Activated CD8-positive, alpha-beta memory T cell treated with anti-CD3 and anti-CD28 coated beads for 1 hour (primary cell): ENCODE measurements around the gene TRAK1.

ENCODE experiments used
- DNase-seq, 2 donors: peaks; one replicate each; pipeline ENCODE4 v3.0.0-alpha.2; 2020; ENCODE audit warnings: low read depth in 1 of 2; ENCODE audit errors: extremely low read depth in 1 of 2

The TRAK1 gene

GRCh38 chr3:42228796-42229195, 137.6 kb downstream of the TRAK1 start:
- no peak for DNase-seq

GRCh38 chr3:42229266-42229941, 138.2 kb downstream of the TRAK1 start:
- DNase-seq, result no peak

- no peak for DNase-seq
Observed at GRCh38 chr3:42229942-42230688, 139.0 kb downstream of the TRAK1 start.

GRCh38 chr3:42230860-42231259, 139.7 kb downstream of the TRAK1 start:
- DNase-seq, result no peak

GRCh38 chr3:42235532-42235931, 144.4 kb downstream of the TRAK1 start:
- DNase-seq, result no peak

GRCh38 chr3:42236611-42237010, 145.5 kb downstream of the TRAK1 start:
- no peak for DNase-seq

- no peak for DNase-seq
Observed at GRCh38 chr3:42246091-42246490, 154.9 kb downstream of the TRAK1 start.

- DNase-seq, result peak; percentile 24
Observed at GRCh38 chr3:42247576-42248027, 156.4 kb downstream of the TRAK1 start.

GRCh38 chr3:42250761-42251160, 159.6 kb downstream of the TRAK1 start:
- no peak for DNase-seq

- DNase-seq, result no peak
Observed at GRCh38 chr3:42254566-42254965, 163.4 kb downstream of the TRAK1 start.

GRCh38 chr3:42256135-42256819, 165.1 kb downstream of the TRAK1 start:
- DNase-seq, result no peak

GRCh38 chr3:42257007-42257406, 165.8 kb downstream of the TRAK1 start:
- DNase-seq, result no peak

GRCh38 chr3:42262525-42262924, 171.4 kb downstream of the TRAK1 start:
- DNase-seq, result no peak

GRCh38 chr3:42263354-42264346, 172.5 kb downstream of the TRAK1 start:
- DNase-seq, result no peak

- peak in 1 of 2 donors; percentile 1 for DNase-seq
Observed at GRCh38 chr3:42264399-42265058, 173.4 kb downstream of the TRAK1 start.

- no peak for DNase-seq
Observed at GRCh38 chr3:42265059-42265991, 174.2 kb downstream of the TRAK1 start.

- DNase-seq, result no peak
Observed at GRCh38 chr3:42266085-42266484, 174.9 kb downstream of the TRAK1 start, which contains the start of gene CCK. CCK (minus strand) TSS chr3:42266185; CDS start chr3:42263630, 2,555 bp downstream.

- DNase-seq, result no peak
Observed at GRCh38 chr3:42267878-42268277, 176.7 kb downstream of the TRAK1 start.

GRCh38 chr3:42269647-42270046, 178.5 kb downstream of the TRAK1 start:
- no peak for DNase-seq
